Heart left ventricle (tissue), 13 donors: ENCODE measurements around the gene PM20D1.

Experiments used
- POLR2A ChIP-seq, 2 donors: fragments of 450-650 bp; IDR thresholded peaks; one replicate each; pipeline ENCODE4 v1.6.1; 2017; ENCODE audit warnings: antibody characterized with exemption in 2 of 2, mild to moderate bottlenecking in 2 of 2, moderate library complexity in 2 of 2
- TF ChIP-seq, protein P1 (sequence below), 12 donors: fragments of 200-600 bp; sonication (generic) in 4 of 12; IDR thresholded peaks; one replicate each; pipeline versions ENCODE4 v1.5.0 to v1.8.0; 2018 to 2022; ENCODE audit warnings: antibody characterized with exemption in 12 of 12, mild to moderate bottlenecking in 5 of 12
- donor health status: ischemic (EF 13 %, LVEDD 7.1; RV severe dilation, severe dysfunction).
- donor health status: DM: no; HTN: yes; CAD: no.
- donor health status: DM: no; HTN: no; CAD: no.
- donor health status: ischemic (EF 25% LVEDD 6.9; RV normal size, moderate dysfunction).
- donor health status: ischemic (EF 25% LVEDD 5.7; RV mildly dilated, moderate dysfunction).
- donor health status: ischemic (EF 35%, LVEDD 5.7; RV mildly dilated, moderate dysfunction).
- donor health status: nonischemic (EF 11% LVEDD 7.7; RV severe dilation, severe dysfunction).
- donor health status: DM: yes; HTN: yes; CAD: no.
- donor health status: PGD.
- donor health status: ischemic (EF 29% LVEDD 5.4; RV normal size, mild dysfunction).
- donor health status: nonischemic (EF 23%, LVEDD 6.1; RV moderate dilation, normal function).

DNA sequence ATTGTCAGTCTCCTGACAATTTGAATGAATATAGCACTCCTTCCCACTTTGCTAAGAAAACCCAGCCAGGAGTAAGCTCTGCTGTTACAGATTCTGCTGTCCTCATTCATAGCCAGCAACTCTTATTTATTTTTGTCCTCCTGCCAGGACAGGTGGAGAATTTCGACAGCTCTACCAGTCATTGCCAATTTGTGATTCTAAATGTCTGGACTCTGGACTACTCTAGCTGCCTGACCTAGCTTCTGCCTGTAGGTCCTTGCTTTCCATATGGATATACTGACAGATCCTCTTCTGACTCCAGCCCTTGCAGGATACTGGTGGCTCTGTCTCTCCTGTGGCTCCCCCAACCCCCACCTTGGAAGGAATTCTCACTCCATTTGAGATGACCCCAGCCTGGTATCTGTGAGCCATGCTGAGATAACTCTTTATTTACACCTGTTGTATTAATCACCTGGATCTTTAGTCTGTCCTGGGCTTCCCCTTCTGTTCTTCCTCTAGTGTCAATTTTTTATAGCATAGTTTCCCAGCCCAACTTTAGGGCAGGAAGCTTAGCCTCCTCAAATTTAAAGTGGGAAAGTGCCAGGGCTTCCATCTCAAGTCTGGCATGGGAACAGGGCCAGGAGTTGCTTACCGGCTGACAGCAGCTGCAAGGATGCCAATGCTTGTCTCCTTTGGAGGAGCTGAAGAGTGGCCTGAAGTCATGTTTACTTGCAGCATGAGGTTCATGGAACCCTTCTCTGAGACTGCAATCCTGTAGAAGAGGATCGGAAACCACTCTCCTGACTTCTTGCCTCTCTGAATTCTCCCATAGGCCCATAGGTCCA lies 6.7 kb downstream of the PM20D1 start:
- TF ChIP-seq POLR2A (IDR thresholded peaks at IDR 0.05) = no peak
- TF ChIP-seq, protein P1, sequence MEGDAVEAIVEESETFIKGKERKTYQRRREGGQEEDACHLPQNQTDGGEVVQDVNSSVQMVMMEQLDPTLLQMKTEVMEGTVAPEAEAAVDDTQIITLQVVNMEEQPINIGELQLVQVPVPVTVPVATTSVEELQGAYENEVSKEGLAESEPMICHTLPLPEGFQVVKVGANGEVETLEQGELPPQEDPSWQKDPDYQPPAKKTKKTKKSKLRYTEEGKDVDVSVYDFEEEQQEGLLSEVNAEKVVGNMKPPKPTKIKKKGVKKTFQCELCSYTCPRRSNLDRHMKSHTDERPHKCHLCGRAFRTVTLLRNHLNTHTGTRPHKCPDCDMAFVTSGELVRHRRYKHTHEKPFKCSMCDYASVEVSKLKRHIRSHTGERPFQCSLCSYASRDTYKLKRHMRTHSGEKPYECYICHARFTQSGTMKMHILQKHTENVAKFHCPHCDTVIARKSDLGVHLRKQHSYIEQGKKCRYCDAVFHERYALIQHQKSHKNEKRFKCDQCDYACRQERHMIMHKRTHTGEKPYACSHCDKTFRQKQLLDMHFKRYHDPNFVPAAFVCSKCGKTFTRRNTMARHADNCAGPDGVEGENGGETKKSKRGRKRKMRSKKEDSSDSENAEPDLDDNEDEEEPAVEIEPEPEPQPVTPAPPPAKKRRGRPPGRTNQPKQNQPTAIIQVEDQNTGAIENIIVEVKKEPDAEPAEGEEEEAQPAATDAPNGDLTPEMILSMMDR (IDR thresholded peaks at IDR 0.05) = no peak
